ENCODE measurements around the gene HTR3A.

Gene HTR3A

DNA sequence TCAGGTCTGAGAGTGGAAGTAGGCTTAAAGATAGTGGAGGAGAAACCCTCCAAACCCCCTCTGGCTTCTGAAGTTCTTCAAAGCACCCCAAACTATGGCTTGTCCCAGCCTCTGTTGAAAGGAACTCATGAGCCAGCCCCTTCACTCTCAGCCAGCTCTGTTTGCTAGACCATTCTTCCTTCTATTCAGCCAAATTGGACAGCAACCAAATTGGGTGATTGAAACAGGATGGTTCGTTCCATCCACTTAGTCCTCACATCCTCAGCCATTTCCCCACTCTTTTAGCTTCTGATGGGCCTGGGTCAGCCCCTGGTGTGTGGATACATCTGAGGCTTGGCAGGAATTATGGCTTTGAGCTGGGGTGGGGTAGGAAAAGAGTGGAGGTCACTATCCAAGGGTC is 4.5 kb downstream of the HTR3A start:
- no peak for DNase-seq (ENCODE audit: low read depth)

GRCh38 chr11:113980785-113981184 is 5.9 kb downstream of the HTR3A start:
- no peak for DNase-seq (ENCODE audit: low read depth)

- DNase-seq (ENCODE audit: low read depth), result no peak
Observed at GRCh38 chr11:113982306-113982705, 7.4 kb downstream of the HTR3A start.

GRCh38 chr11:113984781-113985180 is 9.9 kb downstream of the HTR3A start:
- no peak for DNase-seq (ENCODE audit: low read depth)

DNA sequence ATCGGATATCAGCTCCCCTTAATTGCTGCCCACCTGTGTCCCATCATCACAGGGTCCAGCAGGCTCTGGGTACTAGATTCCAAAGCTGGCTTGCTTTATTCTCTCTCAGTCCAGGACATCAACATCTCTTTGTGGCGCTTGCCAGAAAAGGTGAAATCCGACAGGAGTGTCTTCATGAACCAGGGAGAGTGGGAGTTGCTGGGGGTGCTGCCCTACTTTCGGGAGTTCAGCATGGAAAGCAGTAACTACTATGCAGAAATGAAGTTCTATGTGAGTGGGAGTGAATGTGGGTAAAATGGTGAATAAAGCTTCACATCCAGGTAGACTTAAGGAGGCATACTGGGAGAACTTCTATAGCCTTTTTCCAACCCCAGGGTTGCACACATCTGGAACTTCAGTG is 11.0 kb downstream of the HTR3A start:
- no peak for DNase-seq (ENCODE audit: low read depth)

DNA sequence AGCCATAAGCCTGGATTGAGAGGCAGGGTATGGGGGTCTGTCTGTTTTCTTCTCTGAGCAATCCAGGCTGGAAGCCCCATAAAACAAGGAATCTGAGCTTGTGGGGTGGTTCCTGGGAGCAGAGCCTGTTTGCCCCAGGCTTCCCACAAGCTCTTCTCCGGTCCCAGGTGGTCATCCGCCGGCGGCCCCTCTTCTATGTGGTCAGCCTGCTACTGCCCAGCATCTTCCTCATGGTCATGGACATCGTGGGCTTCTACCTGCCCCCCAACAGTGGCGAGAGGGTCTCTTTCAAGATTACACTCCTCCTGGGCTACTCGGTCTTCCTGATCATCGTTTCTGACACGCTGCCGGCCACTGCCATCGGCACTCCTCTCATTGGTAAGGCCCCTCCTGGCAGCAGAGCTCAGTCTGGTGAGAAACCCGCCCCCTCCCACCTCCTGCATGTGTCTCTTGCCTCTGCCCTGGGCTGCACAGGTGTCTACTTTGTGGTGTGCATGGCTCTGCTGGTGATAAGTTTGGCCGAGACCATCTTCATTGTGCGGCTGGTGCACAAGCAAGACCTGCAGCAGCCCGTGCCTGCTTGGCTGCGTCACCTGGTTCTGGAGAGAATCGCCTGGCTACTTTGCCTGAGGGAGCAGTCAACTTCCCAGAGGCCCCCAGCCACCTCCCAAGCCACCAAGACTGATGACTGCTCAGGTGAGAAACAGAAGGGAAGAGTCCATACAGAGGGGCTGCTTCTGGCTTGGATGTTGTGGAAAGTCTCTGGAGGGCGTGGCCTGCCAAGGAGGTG is 11.6 kb downstream of the HTR3A start:
- DNase-seq (ENCODE audit: low read depth), result no peak

GRCh38 chr11:113989381-113989780 is 14.5 kb downstream of the HTR3A start:
- DNase-seq (ENCODE audit: low read depth), result no peak

DNA sequence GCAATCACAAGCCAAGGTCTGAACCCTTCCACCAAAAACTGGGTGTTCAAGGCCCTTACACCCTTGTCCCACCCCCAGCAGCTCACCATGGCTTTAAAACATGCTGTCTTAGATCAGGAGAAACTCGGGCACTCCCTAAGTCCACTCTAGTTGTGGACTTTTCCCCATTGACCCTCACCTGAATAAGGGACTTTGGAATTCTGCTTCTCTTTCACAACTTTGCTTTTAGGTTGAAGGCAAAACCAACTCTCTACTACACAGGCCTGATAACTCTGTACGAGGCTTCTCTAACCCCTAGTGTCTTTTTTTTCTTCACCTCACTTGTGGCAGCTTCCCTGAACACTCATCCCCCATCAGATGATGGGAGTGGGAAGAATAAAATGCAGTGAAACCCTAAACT is 15.0 kb downstream of the HTR3A start:
- no peak for DNase-seq (ENCODE audit: low read depth)

DNA sequence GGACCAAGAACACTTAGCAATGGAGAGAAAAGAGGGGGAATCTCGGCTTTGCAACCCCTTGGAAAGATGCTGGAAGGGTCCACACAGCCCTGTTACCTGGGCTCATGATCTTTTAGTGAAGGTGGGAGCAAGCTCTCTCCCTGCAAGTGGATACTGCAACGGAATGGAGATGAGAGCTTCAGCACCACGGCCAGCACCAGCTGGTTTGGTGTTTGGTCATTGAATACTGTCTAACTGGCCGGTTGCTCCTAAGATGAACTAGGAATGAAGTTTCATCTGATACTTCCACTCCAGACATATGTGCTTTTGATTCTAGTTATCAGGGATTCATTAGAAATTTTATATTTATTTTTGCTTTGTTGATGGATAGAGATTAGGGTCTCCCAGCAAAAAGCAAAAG is 16.3 kb downstream of the HTR3A start:
- no peak for DNase-seq (ENCODE audit: low read depth)

DNA sequence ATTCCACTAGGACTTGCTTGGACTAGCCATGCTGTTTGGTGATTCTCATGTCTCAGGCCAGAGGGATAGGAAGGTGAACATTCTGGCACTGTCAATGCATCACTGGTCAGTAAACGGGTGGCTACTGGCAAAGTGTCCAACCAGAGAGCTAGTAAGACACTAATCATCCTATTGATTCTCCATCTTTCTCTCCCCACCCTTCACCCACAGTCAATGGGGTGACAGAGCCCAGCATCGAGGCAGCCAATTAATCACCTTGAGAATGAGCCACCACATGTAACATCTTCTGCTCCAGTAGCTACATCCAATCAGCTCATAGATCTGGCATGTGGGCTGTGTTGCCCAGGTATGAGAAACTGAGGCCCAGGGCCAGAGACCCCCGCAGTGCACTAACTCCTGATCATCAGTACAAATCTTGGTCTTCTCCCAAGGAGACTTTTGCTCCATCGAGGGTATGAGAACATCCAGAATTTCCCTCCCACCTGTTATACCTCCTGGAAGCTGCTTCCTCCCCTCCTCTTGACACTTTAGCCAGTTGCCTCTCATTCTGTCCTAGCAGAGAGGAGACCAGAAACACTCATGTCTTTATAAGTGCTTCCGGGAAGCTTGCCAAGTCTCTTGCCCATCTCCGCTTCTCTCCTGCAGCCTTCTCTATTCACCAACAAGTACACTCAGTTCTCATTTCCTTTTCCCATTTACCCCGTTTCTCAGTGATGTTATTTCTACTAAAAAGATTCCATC is 17.0 kb downstream of the HTR3A start:
- no peak for DNase-seq (ENCODE audit: low read depth)

DNA sequence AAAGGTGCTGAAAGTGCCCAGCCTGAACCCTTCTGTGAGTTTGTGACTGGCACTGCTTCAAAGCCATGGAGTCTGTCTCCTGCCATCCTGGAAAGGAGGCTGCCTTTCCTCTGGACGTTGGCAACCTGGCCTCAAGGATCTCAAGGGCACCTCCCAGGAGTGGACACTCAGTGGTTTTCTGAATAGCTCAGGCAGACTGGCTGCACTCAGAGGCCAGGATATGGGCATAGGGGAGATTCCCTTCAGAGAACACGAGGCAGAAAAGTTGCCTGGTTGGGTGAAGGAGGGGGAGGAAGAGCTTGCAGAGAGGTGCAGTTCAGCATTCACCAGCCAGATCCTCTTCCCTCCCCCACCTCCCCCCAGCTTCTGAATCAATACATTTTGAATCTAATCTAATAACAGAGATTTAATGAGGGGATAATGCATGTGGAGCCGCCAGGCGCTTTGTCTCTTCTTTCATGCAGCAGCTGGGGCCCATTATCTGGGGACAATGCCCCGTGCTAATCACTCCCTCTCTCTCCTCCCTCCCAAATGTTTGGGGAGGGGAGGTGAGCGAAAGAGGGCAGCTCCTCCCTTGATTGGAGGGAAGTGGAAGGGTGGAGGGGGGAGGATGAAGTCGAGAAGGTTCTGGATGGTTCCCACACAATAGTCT is 17.7 kb downstream of the HTR3A start:
- no peak for DNase-seq (ENCODE audit: low read depth)

DNA sequence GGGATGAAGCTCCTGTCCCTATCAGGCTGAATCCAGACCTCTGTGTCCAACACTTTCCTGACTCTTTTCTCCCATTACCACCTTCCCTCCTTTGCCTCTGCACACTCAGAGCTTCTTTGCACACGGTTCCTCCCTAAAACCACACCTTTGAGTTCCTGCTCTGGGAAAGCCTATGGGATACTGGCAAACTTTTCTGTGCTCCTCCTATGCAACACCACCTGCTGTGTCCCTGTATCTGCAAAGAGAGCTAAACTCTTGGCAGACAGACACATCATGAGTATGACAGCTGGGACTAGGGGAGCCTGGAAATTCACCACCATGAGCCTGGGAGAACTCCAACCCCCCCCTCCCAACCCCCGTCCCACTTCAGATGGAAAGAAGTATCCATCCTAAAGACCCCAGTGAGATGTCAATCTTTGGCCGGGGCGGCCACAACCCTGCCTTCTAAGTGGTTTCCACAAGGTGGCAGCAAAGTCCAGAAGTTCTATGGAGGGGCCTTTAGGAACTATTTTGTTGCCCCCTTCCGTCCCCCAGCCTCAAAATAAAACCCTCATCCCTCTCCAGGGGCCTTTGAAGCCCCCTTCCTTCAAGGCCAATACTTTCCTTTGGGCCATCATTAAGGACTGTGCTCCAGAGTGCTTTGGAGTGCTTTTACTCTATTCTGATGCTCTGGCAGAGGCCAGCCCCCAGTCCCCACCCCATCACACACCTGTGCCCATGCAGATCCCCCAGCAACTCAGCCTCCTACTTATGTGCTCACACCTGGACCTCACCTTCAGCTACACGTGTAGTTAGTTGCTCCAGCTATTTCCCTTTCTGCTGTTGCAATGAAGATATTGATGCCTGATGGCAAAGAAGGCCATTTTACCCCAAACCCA is 19.4 kb downstream of the HTR3A start:
- peak; percentile 19 for DNase-seq (ENCODE audit: low read depth)

- DNase-seq (ENCODE audit: low read depth), result no peak
Observed at GRCh38 chr11:113997473-113997872, 22.6 kb downstream of the HTR3A start.

DNA sequence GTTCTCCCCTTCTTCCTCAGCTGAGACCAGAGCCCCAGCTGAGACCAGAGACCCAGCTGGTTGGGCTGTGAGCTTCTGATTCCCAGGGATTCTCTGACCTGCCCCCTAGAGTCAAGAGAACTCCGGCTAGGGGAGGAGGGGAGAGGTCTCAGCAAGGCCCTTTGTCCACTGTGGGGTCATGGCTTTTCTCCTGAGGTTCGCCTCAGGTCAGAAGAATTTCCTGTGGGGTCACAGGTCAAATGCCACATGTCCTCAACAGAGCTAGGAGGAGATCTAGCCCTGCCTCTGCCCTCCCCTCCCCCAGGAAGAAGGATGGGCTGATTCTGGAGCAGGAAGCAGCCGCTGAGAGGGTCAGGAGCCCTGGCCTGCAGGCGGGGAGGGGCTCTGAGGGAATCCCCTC is 23.7 kb downstream of the HTR3A start:
- no peak for DNase-seq (ENCODE audit: low read depth)

DNA sequence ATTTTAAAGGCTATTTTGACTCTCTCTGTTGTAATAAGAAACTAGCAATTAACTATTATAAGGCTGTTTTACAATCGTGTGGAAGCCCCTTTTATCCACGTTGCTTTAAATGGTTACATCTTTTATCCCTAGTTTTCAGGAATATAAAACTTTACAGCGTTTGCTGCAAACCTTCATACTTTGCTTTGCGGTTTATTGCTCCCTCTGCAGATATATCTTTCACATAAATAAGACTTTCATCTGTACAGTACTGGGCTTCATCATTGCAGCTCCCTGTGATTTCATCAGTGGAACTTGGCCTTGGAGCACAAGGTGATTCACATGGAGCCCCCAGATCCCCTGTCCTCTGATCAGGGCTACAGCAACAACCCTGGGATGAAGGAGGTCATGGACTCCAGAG is 25.6 kb downstream of the HTR3A start:
- DNase-seq (ENCODE audit: low read depth), result no peak

- DNase-seq (ENCODE audit: low read depth), result no peak
Observed at GRCh38 chr11:114001416-114001815, 26.5 kb downstream of the HTR3A start.

- no peak for DNase-seq (ENCODE audit: low read depth)
Observed at GRCh38 chr11:114008331-114008730, 33.4 kb downstream of the HTR3A start.

DNA sequence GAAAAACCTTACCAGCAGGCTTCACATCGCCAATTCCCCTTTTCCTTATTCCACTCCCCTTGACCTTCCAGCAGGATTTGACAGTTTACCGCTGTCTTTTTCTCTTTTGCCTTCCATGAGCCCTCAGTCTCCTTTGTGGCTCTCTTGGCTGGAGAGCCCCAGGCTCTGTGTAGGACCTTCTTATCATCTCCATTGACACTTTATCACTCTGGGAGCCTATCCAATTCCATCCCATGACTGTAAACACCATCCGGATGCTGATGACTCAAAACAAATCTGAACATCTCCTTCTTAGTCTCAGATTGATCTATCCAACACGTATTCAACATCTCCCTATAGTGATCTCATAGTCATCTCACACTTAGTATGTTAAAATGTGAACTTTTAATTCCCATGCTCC is 36.0 kb downstream of the HTR3A start:
- no peak for DNase-seq (ENCODE audit: low read depth)

DNA sequence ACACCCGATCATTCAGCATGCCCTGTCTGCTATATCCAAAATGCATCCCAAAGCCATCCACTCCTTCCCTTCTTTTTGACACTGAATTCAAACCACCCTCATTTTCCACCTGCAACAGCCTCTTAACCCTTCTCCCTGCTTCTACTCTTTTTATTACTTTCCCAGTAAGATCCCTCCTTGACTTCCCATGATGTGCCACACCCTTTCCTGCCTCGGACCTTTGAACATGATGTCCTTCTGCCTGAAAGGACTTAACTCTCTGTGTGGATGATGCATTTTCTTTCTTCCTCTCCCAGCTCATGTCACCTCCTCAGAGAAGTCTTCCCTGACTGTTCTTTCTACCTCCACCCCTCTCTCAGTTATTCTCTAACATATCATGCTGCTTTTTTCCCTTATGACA is 36.5 kb downstream of the HTR3A start:
- DNase-seq (ENCODE audit: low read depth), result no peak

DNA sequence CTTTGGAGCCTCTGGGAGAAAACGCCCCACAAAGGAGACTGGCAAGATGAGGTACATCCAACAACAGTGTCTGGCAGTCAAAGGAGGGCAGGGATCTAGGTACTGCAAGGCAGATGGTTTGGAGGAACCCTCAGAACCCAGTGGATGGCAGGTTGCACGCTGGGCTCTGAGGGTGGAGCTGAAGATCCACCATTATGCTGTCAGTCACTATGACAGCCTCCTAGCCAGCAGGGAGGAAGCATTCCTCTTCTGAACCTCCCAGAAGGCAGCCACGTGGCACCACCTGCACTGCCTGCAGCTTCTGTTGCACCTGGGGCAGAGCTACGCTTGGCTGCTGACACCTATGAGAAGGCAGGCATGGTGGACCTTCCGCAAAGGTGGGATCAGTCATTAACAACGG is 40.2 kb downstream of the HTR3A start:
- DNase-seq (ENCODE audit: low read depth), result no peak

- DNase-seq (ENCODE audit: low read depth), result no peak
Observed at GRCh38 chr11:114016986-114017385, 42.1 kb downstream of the HTR3A start.

GRCh38 chr11:114017723-114018122 is 42.8 kb downstream of the HTR3A start:
- no peak for DNase-seq (ENCODE audit: low read depth)
